GM21619 (cell line): ENCODE measurements around the gene TXNDC15.
"Not testable (repeated sequence)": the region's sequence is repeated elsewhere in the genome, so short reads cannot be mapped to it uniquely, and the experiment has no call there.

Experiments used
- ATAC-seq: cut with Tn5 transposase; IDR thresholded peaks from one replicate; pipeline ENCODE4 v1.9.1; 2021; ENCODE audit not compliant: unreplicated experiment

Gene TXNDC15, protein sequence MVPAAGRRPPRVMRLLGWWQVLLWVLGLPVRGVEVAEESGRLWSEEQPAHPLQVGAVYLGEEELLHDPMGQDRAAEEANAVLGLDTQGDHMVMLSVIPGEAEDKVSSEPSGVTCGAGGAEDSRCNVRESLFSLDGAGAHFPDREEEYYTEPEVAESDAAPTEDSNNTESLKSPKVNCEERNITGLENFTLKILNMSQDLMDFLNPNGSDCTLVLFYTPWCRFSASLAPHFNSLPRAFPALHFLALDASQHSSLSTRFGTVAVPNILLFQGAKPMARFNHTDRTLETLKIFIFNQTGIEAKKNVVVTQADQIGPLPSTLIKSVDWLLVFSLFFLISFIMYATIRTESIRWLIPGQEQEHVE

GRCh38 chr5:134873987-134874830, at the start of gene TXNDC15:
TSS of gene TXNDC15 (plus strand) at chr5:134874371. CDS start at chr5:134874428, 57 bp downstream.
- peak; percentile 84 for ATAC-seq

GRCh38 chr5:134824681-134825080, 49.5 kb upstream of the TXNDC15 start:
- ATAC-seq: no peak

GRCh38 chr5:134825212-134825611, 49.0 kb upstream of the TXNDC15 start:
- no peak for ATAC-seq

GRCh38 chr5:134833340-134834032, 40.7 kb upstream of the TXNDC15 start:
- ATAC-seq: no peak

DNA sequence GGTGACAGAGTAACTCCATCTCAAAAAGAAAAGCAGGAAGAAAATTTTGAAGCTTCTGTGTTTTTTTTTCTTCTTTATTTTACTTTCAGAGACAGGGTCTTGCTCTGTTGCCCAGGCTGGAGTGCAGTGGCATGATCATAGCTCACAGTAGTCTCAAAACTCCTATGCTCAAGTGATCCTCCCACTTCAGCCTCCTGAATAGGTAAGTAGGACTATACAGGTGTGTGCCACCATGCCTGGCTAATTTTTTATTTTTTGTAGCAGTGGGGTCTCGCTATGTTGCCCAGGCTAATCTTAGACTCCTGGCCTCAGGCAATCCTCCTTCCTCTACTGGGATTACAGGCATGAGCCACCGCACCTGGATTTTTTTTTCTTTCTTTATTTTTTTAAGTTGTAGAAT, 38.5 kb upstream of the TXNDC15 start:
- no peak for ATAC-seq

GRCh38 chr5:134837530-134838181, 36.5 kb upstream of the TXNDC15 start:
- ATAC-seq: no peak

DNA sequence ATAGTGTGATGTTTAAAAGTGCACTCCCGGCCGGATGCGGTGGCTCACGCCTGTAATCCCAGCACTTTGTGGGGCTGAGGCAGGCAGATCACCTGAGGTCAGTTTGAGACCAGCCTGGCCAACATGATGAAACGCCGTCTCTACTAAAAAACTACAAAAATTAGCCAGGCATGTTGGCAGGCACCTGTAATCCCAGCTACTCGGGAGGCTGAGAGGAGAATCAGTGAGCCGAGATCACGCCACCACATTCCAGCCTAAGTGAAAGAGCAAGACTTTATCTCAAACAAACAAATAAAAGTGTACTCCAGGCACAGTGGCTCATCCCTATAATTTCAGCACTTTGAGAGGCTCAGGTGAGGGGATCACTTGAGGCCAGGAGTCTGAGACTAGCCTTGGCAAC, 35.8 kb upstream of the TXNDC15 start:
- ATAC-seq: not testable (repeated sequence)

DNA sequence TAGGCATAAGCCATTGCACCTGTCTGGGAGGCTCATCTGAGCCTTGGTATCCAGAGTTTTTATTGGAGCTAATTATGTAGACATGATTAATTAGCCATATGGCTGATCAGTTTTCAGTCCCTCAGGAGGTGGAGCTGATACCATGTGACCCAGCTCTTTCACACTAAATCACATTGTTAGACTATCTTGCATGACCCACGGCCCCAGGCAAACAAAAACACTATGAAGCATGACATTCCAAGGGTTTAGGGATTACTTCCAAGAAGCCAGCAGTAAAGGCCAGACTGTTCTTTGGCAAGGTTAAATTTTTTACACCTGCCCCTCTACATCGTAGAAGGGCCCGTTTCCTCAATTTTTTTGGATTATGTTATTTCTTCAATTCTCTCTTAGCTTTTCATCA, 33.4 kb upstream of the TXNDC15 start:
- ATAC-seq: no peak

GRCh38 chr5:134844252-134844651, 29.9 kb upstream of the TXNDC15 start:
- no peak for ATAC-seq

DNA sequence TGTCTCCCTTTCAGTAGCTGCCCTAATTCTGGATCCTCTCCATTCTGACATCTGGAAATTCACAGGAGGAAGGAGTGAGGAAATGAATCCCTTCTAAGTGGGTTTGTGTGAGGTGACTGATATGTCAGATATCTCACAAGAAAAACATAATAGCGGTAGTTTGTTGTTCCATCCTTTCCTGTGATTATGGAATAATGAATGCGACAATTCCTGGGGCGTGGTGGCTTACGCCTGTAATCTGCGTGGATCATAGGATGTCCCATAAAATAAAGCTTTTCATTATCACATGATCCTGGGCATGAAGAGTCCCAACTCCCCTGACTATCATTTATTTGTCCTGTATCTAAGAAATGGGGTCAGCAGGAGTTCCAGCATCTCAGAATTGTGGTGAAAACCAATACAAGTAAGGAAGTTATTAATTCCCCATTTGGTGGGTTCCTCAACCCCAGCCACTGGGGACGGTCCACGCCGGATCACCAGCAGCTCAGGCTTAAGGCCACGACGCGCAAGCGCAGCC, 28.8 kb upstream of the TXNDC15 start:
- ATAC-seq: no peak

DNA sequence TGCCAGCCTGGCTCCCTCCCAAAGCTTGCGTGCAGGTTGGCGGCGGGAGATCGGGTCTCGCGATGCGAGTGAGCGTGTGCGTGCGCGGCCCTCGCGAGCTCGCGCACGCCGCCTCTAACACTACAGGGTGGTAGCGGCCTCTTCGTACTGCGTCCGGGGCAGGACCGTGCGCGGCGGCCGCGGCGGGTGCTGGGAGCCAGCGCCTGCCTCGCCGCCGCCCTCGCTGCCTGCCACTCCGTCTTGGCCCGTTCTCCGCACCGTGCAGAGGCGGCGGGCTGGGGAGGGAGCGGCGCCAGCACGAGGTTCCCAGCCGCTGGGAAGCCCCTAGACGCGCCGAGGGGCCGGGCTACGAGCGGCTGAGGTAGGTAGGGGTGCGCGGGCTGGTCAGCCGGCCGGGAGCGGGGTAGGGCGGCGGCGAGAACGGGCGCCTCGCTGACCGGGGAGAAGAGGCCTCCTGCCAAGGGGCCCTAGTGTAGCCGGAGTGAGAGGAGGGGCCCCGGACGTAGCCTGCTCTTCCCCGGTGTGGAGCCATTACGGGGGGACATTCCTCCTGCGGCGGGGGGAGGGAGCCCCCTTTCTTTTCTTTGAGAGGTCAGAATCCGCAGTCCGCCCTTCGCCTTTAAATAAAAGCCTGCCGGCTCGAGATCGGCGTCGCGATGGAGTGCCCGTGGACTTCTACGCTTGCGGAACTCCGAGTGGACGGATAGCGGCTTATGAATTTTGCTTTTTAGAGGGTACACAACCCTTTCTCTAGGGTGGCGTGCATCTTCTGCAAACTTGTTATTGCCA, 28.1 kb upstream of the TXNDC15 start, which contains the start of gene C5orf24:
Gene C5orf24, plus strand, starts transcription at position 117 of the 789 bp plus-strand sequence. CDS start 8,933 bp downstream, outside the sequence.
- ATAC-seq: peak; percentile 95

GRCh38 chr5:134846641-134846960, 27.6 kb upstream of the TXNDC15 start:
- ATAC-seq: no peak

DNA sequence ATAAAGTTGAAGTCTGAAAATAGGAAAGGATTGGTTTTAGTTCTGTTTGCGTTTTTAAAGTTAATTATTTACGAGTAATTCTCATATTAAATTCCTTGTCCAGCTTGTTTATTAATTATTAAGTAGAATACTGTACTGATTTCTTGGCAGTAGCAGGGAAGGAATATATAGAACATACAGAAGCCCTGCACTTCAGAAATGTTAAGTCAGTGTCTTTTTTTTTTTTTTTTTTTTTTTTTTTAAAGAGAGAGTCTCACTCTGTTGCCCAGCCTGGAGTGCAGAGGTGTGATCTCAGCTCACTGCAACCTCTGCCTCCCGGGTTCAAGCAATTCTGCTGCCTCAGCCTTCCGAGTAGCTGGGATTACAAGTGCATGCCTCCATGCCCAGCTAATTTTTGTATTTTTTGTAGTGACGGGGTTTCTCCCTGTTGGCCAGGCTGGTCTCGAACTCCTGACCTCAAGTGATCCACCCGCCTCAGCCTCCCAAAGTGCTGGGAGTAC, 24.7 kb upstream of the TXNDC15 start:
- not testable (repeated sequence) for ATAC-seq

GRCh38 chr5:134851307-134851923, 22.8 kb upstream of the TXNDC15 start:
- no peak for ATAC-seq

- ATAC-seq: not testable (repeated sequence)
Observed at GRCh38 chr5:134856465-134856864, 17.7 kb upstream of the TXNDC15 start.

- no peak for ATAC-seq
Observed at GRCh38 chr5:134857401-134857800, 16.8 kb upstream of the TXNDC15 start.

GRCh38 chr5:134864707-134865106, 9.5 kb upstream of the TXNDC15 start:
- ATAC-seq: no peak

GRCh38 chr5:134873494-134873893, 677 bp upstream of the TXNDC15 start:
- ATAC-seq: no peak
